CD4-positive, alpha-beta T cell (primary cell): Measurements from ENCODE around the gene CYBRD1. TPM values are rescaled to one million over a fixed set of nuclear protein-coding genes. Genes with fewer than 3 reads are reported as not detected.

Experiments used
- ATAC-seq: fragments of 200-7000 bp; cut with Tn5 transposase; one replicate; pipeline ENCODE4 v1.10.0; 2022; ENCODE audit warnings: mild to moderate bottlenecking; ENCODE audit not compliant: poor library complexity
- CTCF ChIA-PET: fragments of 350-600 bp; sonication (Branson Sonifier 250); formaldehyde crosslinking; loops from one replicate; lab custom pipeline; 2021; ENCODE audit warnings: antibody characterized with exemption, inconsistent platforms; lab: Charles Lee
- POLR2A ChIA-PET: fragments of 350-600 bp; sonication (Branson Sonifier 250); formaldehyde crosslinking; loops from one replicate; lab custom pipeline; 2021; ENCODE audit warnings: antibody characterized with exemption, inconsistent platforms; lab: Charles Lee
- DNase-seq, 14 experiments: peaks; one replicate each; pipeline ENCODE4 v3.0.0-alpha.2; 2013 to 2020; ENCODE audit warnings: mixed read lengths in 2 of 14
- H3K27ac ChIP-seq, 2 donors: one replicate each; pipeline versions ENCODE4 v1.5.1 to v1.7.0; 2013; ENCODE audit warnings: low read length in 2 of 2, low read depth in 1 of 2, mild to moderate bottlenecking in 1 of 2
- H3K27me3 ChIP-seq, 2 experiments: 1 replicate in 1 of 2; 2 replicates in 1 of 2; pipeline versions ENCODE4 v1.6.1 to v1.7.0; 2013; ENCODE audit warnings: low read length in 2 of 2, control low read depth in 1 of 2, mild to moderate bottlenecking in 1 of 2, moderate library complexity in 1 of 2; ENCODE audit not compliant: insufficient read depth in 2 of 2, control insufficient read depth in 1 of 2
- H3K36me3 ChIP-seq: one replicate; pipeline ENCODE4 v1.6.1; 2013; ENCODE audit warnings: low read length, control low read depth; ENCODE audit not compliant: insufficient read depth
- H3K4me1 ChIP-seq: one replicate; pipeline ENCODE4 v1.6.1; 2013; ENCODE audit warnings: low read length, control low read depth; ENCODE audit not compliant: insufficient read depth
- H3K4me3 ChIP-seq: one replicate; pipeline ENCODE4 v1.5.1; 2013; ENCODE audit warnings: mild to moderate bottlenecking, low read length, moderate library complexity
- H3K9me3 ChIP-seq, 2 experiments: 1 replicate in 1 of 2; 2 replicates in 1 of 2; pipeline versions ENCODE4 v1.6.1 to v1.7.0; 2013; ENCODE audit warnings: low read length in 2 of 2, mild to moderate bottlenecking in 2 of 2, control low read depth in 1 of 2, moderate library complexity in 1 of 2; ENCODE audit not compliant: control insufficient read depth in 1 of 2, insufficient read depth in 1 of 2
- H3K27ac Mint-ChIP-seq: one replicate; pipeline ENCODE4 v1.8.0; 2020; ENCODE audit warnings: mixed read lengths
- H3K27me3 Mint-ChIP-seq: one replicate; pipeline ENCODE4 v1.8.0; 2021; ENCODE audit warnings: mixed read lengths
- H3K36me3 Mint-ChIP-seq: one replicate; pipeline ENCODE4 v1.8.0; 2021; ENCODE audit warnings: low read depth, mixed read lengths
- H3K4me1 Mint-ChIP-seq: one replicate; pipeline ENCODE4 v1.8.0; 2021; ENCODE audit warnings: low read depth, mixed read lengths
- H3K4me3 Mint-ChIP-seq: one replicate; pipeline ENCODE4 v1.8.0; 2020; ENCODE audit warnings: mild to moderate bottlenecking, mixed read lengths
- H3K9me3 Mint-ChIP-seq: one replicate; pipeline ENCODE4 v1.8.0; 2020; ENCODE audit warnings: mixed read lengths
- intact Hi-C, 2 experiments: fragments of 100-400 bp; cut with DNase I in 1 of 2; cut with micrococcal nuclease in 1 of 2; formaldehyde crosslinking; loops; one replicate each; pipeline versions ENCODE4 v1.15.1 to v1.9.0; 2023 to 2025; cut with DNase I, micrococcal nuclease
- total RNA-seq, 174 experiments: library from RNA in 2 of 174; stranded (reverse) in 2 of 174; gene quantifications; one replicate each; pipeline ENCODE4 v1.2.3 and lab custom pipeline; 2021 to 2026
- TF ChIP-seq, protein P1 (sequence below): fragments of 200-600 bp; IDR thresholded peaks from one replicate; pipeline ENCODE4 v1.8.0; 2022; ENCODE audit warnings: antibody characterized with exemption, mild to moderate bottlenecking

Gene CYBRD1
- total RNA-seq, 2 experiments from 2014 or later = 0.27 to 0.45 TPM

DNA sequence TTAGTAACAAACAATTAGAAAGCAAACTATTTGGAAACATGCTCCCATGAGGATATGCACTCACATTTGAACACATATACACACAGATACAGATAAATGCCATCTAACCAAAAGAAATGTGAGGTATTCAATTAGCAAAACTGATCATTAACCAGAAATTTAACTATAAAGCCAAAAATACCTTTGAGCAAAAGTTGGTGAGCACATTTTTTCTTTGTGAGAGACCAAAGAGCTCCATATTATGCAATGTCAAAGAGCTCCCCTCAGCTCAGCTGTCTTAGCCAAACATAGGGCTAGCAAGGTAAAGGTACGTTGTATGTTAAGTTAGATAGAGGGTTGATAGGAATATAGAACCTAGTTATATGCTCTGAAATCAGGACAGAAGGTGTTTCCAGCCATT, 43.8 kb downstream of the CYBRD1 start:
- Histone ChIP-seq H3K27ac (no peak overlapping the region), H3K4me3 (no peak overlapping the region), H3K4me1 (no peaks in the 10 kb centered on the region), H3K36me3 (no peaks in the 10 kb centered on the region), H3K9me3 (no peaks in the 10 kb centered on the region), H3K27me3 (no peaks in the 10 kb centered on the region)
- Mint-ChIP-seq H3K36me3 (no peaks in the 10 kb centered on the region), H3K4me3 (no peak overlapping the region), H3K9me3 (no peaks in the 10 kb centered on the region), H3K4me1 (no peaks in the 10 kb centered on the region), H3K27me3 (no peaks in the 10 kb centered on the region), H3K27ac (no peak overlapping the region)
- TF ChIP-seq, protein P1, sequence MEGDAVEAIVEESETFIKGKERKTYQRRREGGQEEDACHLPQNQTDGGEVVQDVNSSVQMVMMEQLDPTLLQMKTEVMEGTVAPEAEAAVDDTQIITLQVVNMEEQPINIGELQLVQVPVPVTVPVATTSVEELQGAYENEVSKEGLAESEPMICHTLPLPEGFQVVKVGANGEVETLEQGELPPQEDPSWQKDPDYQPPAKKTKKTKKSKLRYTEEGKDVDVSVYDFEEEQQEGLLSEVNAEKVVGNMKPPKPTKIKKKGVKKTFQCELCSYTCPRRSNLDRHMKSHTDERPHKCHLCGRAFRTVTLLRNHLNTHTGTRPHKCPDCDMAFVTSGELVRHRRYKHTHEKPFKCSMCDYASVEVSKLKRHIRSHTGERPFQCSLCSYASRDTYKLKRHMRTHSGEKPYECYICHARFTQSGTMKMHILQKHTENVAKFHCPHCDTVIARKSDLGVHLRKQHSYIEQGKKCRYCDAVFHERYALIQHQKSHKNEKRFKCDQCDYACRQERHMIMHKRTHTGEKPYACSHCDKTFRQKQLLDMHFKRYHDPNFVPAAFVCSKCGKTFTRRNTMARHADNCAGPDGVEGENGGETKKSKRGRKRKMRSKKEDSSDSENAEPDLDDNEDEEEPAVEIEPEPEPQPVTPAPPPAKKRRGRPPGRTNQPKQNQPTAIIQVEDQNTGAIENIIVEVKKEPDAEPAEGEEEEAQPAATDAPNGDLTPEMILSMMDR = no peak
- no peak for ATAC-seq
- intact Hi-C loops = no loop called here
- POLR2A ChIA-PET = interaction anchor here (1.0 kb wide), 1 partner anchor 10 kb away, joined by 3 read pairs; no protein-coding TSS in a partner anchor
- CTCF ChIA-PET = no interaction called here
- DNase-seq = no peak

DNA sequence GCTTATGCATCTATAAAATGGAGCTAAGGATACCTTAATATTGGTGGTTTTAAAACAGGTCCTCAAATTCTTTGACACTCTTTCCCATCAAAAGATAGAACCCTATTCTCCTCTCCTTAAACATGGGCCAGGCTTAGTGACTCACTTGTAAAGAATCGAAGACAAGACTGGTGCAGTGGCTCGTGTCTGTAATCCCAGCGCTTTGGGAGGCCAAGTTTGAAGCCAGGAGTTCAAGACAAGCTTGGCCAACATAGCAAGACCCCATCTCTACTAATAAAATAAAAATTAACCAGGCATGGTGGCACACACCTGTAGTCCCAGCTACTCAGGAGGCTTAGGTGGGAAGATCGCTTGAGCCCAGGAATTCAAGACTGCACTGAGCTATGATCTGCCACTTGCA, 44.5 kb downstream of the CYBRD1 start:
- Histone ChIP-seq H3K27ac (no peak overlapping the region), H3K4me3 (no peak overlapping the region), H3K9me3 (no peaks in the 10 kb centered on the region), H3K27me3 (no peaks in the 10 kb centered on the region), H3K36me3 (no peaks in the 10 kb centered on the region), H3K4me1 (no peaks in the 10 kb centered on the region)
- Mint-ChIP-seq H3K4me1 (no peaks in the 10 kb centered on the region), H3K36me3 (no peaks in the 10 kb centered on the region), H3K4me3 (no peak overlapping the region), H3K27ac (no peak overlapping the region), H3K9me3 (no peaks in the 10 kb centered on the region), H3K27me3 (no peaks in the 10 kb centered on the region)
- CTCF ChIA-PET = no interaction called here
- TF ChIP-seq, protein P1 = no peak
- POLR2A ChIA-PET = interaction anchor here (1.0 kb wide), 1 partner anchor 11 kb away, joined by 3 read pairs; no protein-coding TSS in a partner anchor
- intact Hi-C loops = no loop called here
- DNase-seq (no peak), ATAC-seq (no peak)

DNA sequence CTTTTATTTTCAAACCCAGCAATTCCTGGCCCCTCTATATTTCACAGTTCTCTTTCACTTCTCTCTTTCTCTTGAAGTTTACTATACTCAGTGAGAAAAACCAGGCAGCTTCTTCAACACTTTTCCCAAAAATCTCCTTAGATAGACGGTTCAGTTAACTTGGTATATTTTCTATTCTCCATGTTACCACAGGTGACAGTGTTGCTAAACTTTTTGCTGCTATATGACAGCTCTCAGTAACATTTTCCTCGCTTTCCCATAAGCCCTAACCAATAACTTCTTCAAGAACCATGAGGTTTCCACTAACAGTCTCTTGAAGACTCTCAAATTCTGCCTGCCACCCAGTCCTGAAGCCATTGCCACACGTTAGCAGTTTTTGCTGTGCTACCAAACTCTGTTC, 45.8 kb downstream of the CYBRD1 start:
- CTCF ChIA-PET = no interaction called here
- Mint-ChIP-seq H3K27ac (no peak overlapping the region), H3K36me3 (no peaks in the 10 kb centered on the region)

More for the DNA sequence above, 45.8 kb downstream of the CYBRD1 start:
- Histone ChIP-seq H3K9me3 (no peaks in the 10 kb centered on the region), H3K36me3 (no peaks in the 10 kb centered on the region), H3K4me1 (no peaks in the 10 kb centered on the region), H3K27ac (no peak overlapping the region), H3K4me3 (no peak overlapping the region), H3K27me3 (no peaks in the 10 kb centered on the region)
- intact Hi-C loops = no loop called here
- Mint-ChIP-seq H3K4me1 (no peaks in the 10 kb centered on the region), H3K9me3 (no peaks in the 10 kb centered on the region), H3K4me3 (no peak overlapping the region), H3K27me3 (no peaks in the 10 kb centered on the region)
- POLR2A ChIA-PET = no interaction called here
- DNase-seq (no peak), ATAC-seq (no peak)
- TF ChIP-seq, protein P1 = no peak
